Fibroblast of skin of left biceps (primary cell): ENCODE data around the gene FIG4.
"Not testable (repeated sequence)": the region's sequence is repeated elsewhere in the genome, so short reads cannot be mapped to it uniquely, and the experiment has no call there.

Source experiments
- DNase-seq, 2 experiments: peaks; one replicate each; pipeline ENCODE4 v3.0.0-alpha.2; 2013; ENCODE audit warnings: low read depth in 2 of 2

FIG4 gene

DNA sequence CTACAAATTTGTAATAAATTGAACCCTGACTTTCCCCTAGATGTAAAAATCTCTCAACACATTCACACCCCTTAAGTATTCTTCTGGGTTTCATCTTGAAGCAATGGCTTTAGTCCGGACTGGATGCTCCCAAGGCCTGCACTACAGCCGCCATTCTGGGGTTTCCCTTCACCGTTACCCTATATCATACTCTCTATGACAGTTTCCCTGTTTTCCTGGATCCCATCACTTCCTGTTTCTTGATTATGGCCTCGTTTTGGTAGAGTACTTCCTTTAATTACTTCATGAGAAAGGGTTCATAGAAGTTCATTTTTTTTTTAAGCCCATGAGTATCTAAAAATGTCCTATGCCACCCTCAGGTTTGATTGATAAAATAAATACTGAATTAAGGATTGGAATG is 11.7 kb downstream of the FIG4 start:
- DNase-seq = no peak

DNA sequence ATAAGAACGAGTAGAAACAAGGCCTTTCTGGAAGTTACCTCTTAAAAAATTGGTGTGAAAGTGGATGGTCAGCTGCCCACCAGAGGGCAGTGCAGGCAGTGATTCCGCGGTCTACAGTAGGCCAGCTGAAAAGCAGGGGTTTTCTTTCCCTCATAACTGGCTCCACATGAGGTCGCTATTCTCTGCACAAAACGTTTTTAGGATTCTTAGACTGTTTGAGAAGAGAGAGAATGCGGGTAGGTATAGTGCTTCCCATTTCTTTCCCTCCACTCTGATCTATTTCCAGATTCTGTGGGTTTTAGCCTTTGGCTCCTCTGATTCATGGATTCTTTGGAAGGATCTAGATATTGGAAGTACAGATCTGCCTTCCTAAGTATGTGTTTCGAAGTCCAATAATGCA is 14.2 kb downstream of the FIG4 start:
- DNase-seq = peak; percentile 67 to 70

DNA sequence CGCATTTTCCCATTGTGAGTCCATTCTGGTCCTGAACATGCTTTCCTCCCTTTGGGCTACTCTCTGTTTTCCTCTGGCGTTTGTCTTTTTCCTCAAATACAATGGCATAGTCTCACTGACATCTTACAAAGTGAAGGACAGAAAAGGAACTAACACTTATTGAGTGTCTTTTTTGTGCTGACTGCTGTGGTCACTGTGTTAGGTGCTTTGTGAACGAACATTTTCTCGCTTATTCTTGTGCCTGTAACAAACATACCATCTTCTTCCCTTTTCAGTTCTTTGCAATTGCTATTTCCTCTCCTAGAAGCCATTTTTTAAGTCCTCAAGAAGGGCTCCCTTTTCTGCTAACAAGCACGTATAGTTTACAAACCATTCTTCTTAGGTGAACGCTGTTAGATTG is 15.4 kb downstream of the FIG4 start:
- no peak for DNase-seq

DNA sequence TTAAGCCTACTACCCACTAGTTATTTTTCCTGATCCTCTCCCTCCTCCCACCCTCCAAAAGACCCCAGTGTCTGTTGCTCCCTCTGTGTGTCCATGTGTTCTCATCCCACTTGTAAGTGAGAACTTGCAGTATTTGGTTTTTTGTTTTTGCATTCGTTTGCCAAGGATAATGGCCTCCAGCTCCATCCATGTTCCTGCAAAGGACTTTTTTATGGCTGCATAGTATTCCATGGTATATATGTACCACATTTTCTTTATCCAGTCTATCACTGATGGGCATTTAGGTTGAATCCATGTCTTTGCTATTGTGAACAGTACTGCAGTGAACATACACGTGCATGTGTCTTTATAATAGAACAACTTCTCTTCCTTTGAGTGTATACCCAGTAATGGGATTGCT is 17.0 kb downstream of the FIG4 start:
- not testable (repeated sequence) for DNase-seq

DNA sequence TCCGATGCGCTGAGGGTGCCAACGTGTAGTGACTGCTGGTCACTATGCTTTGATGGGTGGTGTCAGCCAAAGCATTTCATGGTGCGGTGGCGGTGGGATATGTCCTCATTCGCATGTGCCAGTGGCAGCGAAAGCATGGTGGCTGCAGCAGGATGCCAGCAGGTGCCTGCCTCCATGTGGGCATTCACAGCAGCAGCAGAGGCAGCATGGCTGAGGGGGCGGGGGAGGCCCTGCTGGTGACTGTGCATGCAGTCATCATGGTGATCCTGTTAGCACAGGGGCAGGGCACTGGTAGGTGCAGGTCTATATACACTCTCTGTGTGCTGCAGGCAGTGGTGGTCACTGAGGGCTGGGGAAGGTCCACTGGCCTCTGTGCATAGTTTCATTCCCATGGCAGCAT is 22.0 kb downstream of the FIG4 start:
- DNase-seq = no peak

DNA sequence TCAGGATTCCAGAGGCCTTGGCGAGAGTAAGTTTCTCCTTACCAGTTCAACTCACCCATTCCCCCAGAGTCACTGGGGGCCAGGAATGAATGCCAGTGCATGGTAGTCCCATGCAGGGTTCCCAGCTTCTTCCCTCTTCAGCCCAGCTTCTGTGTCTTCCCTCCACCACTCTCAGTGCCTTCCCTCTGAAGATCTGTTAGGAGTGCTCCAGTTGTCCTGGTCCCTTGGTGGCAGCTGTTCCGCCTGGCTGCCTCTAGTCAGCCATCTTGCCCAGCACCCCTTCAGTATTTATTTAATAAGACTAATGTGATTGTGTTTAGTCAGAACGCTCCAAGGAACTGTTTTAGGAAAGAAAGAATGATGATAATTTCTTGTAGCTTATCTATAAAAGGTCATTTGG is 23.1 kb downstream of the FIG4 start:
- DNase-seq = no peak

DNA sequence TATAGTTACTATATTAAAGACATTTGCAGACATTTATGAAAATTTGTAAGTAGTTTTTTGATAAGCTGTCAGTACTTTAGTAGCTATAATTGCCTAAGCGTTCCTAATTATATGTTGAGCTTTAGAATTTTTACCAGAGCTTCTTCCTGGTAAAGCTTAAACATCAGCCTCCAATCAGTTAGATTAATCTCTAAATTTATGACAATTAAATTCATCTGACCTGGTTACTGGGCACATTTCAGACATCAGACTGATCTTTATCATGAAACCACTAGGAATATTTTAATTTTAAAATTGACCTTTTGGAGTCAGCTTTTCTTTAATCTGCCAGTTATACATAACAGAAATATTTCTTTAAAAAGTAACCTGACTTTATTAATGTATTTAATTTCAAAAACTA is 23.5 kb downstream of the FIG4 start:
- DNase-seq = no peak

DNA sequence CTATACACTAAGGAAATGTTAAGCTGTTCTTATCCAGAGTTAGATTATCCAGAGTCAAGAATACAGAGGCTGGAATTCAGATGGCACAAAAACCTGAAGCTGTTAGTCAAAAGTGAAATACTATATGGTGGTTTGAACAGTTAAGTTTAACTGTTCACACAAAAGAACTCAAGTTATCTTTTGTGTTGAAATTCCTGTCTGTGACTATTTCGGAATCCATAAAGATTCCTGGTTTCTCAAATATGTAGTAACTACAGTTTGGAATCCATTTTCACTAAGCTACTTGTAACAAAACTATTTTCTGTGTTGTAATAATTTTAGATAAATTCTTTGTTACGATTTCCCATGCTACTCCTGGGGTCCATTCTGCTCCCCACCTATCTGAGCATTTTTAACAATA is 24.5 kb downstream of the FIG4 start:
- DNase-seq = peak in 1 of 2 experiments; percentile 15

DNA sequence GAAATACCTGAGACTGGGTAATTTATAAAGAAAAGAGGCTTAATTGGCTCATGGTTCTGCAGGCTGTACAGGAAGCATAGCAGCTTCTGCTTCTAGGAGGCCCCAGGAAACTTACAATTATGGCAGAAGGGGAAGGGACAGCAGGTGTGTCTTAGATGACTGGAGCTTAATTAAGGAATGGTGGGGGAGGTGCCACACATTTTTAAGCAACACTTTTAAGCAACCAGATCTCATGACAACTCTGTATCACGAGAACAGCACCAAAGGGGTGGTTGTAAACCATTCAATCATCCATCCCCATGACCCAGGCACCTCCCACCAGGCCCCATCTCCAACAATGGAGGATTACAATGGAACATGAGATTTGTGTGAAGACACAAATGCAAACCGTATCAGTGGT is 26.9 kb downstream of the FIG4 start:
- no peak for DNase-seq

DNA sequence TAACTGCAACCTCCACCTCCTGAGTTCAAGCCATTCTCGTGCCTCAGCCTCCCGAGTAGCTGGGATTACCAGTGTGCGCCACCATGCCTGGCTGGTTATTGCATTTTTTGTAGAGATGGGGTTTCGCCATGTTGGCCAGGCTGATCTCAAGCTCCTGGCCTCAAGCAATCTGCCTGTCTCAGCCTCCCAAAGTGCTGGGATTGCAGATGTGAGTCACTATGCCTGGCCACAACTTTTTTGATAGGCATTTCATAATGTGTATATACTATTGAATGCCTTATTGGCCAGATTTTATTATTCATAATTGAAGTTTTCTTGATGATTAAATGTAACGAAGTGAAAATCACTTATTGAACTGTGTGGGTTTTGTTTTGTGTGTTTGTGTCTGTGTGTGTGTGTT is 27.9 kb downstream of the FIG4 start:
- no peak for DNase-seq

DNA sequence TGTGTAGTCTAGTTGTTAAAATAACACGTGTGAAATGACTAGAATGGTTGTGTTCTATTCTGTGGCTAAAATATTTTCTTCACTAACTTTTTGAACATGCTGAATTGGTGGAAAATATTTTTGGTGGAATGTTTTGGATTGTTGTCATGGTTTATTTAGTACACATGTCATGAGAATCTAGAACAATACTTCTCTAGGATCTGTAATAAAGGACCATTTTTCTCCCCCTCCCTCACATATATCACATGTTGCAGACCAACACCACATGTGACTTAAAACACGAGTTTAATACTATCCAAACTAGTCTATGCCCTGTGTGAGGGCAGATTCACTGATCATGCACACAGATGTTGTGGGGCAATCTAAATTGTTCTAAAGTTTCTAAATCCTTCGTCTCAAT is 29.2 kb downstream of the FIG4 start:
- DNase-seq = no peak

DNA sequence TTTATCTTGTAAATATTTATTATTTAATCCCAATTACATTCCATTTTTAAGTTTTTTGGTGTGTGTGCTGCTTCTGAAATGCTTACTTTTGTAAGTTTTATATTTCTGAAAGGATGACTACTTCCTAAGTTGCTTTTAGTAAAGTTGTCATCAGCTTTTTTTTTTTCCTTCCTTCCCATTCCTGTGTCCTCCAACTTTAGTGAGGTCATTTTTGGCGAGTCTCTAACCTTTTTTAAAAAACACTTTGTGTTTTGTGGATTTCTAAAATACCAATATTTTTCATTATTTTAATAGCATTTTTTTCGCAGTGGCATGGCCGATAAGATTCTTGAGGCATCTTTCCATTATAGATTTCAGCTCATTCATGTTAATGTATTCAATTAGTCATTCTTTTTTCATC is 30.9 kb downstream of the FIG4 start:
- no peak for DNase-seq

DNA sequence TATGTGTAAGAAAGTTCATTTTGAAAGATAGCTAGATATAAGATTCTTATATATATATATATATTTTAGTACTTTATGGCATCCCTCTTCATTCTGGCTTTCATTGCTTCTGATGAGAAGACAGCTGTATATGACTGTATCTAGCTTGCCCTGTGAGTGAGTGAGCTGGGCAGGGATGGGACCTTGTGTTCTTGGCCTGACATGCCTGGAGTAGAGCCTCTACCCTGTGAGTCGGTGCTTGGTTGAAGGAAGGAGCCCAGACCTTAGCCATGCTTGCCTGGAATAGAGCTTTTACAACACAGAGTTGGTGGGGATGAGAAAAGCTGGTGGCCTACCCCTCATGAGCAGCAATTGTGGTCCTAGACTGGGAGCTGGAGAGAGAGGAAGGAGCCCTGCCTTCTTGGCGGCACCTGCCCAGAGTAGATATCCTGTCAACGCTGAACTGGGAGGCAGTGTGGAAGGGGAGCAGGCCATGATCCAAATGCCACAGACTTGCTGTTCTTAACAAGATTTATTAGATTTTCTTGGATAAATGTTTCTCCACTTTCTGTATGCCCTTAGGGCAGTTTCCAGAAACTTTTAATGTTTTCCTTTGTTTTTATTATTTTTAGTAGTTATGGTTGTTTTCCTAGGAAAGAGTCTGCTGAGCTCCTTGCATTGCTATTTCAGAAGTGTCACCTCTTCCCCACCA is 31.6 kb downstream of the FIG4 start:
- DNase-seq = no peak

DNA sequence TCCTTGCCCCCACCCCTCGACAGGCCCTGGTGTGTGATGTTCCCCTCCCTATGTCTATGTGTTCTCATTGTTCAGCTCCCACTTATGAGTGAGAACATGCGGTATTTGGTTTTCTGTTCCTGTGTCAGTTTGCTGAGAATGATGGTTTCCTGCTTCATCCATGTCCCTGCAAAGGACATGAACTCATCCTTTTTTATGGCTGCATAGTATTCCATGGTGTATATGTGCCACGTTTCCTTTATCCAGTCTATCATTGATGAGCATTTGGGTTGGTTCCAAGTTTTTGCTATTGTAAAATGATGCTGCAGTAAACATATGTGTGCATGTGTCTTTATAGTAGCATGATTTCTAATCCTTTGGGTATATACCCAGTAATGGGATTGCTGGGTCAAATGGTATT is 34.2 kb downstream of the FIG4 start:
- not testable (repeated sequence) for DNase-seq

DNA sequence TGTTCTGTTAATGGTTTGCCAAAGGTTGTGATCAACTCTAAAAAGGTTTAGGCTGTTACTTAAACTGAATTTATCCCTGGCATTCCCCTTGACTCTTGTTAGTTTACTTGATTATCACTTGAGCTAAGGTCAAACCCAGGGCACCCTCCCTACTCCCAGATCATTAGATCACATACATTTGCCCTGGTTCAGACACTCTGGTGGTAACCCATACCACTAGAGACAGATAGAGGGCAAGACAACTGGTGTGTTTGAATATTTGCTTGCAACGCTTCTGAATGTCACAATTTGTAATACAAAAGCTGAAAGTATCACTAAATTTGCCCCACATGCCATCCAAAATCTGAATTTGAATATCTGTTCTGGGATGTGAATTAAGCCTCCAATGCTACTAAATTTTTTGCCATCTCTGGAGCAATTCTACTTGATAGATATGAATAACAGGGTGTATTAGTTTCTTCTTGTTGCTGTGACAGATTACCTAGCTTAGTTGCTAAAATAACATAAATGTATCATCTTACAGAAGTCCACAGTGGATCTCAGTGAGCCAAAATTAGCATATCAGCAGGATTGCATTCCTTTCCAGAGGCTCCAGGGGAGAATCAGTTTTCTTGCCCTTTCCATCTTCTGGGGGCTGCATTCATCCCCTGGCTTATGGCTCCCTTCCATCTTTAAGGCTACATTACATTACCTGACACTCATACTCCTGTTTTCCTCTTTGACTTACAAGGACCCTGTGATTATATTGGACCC is 45.4 kb downstream of the FIG4 start:
- DNase-seq = no peak

DNA sequence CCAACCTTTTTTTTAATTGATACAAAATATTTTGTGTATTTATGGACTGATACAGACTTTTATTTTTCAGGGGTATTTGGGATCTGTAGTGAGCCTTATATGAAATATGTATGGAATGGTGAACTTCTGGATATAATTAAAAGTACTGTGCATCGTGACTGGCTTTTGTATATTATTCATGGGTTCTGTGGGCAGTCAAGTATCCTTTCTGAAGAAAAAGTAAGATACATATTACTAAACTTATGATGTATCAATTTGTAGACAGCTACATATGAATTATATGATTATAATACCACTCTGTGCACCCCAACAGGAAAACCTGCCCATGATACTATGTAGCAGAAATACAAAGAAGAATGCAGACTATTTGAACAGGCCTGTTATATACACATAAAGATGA is 47.2 kb downstream of the FIG4 start:
- peak; percentile 58 for DNase-seq

DNA sequence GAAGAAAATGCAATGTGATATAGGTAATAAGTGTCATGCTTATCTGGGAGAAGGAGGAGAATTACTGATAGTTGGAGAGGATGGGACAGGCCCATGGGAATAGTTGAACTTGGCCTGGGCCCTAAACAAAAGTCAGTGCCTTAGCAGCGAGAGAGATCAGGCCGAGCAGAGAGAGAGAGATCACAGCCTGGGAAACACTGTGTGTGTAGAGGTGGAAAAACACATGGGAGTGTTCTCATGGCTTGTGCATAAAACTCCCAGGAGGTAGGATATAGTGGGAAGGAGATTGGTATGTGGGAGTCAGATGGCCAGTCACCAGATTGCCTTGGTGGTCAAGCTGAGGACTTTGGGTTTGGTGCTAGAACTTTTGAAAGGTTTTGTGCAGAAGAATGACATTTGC is 47.6 kb downstream of the FIG4 start:
- DNase-seq = no peak

DNA sequence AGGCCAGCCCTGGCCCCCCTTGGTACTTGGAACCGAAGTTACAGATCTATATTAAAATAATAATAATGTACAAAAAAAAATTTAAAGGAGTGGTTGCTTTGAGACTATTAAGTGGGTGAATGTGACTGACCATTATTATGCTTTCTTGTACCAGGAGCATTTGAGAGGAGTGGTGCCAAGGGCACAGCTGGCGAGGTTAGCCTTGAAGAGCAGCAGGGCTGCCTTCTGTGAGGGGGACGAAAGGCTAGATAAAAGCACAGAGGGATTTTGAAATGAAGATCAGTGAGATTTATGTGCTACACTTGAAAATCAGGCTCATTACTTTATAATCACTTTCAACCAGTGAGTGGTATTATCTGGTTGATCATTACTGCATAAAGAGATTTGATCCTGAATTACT is 48.6 kb downstream of the FIG4 start:
- DNase-seq = no peak

DNA sequence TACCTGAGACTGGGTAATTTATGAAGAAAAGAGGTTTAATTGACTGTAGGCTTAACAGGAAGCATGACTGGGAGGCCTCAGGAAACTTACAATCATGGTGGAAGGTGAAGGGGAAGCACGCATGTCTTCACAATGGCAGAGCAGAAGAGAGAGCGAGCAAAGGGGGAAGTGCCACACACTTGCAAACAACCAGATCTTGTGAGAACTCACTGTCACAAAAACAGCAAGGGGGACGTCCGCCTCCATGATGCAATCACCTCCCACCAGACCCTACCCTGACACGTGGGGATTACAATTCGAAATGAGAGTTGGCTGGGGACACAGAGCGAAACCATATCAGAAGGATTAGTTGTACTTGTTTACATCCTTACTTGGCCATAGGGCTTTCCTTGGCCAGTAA is 49.7 kb downstream of the FIG4 start:
- no peak for DNase-seq

DNA sequence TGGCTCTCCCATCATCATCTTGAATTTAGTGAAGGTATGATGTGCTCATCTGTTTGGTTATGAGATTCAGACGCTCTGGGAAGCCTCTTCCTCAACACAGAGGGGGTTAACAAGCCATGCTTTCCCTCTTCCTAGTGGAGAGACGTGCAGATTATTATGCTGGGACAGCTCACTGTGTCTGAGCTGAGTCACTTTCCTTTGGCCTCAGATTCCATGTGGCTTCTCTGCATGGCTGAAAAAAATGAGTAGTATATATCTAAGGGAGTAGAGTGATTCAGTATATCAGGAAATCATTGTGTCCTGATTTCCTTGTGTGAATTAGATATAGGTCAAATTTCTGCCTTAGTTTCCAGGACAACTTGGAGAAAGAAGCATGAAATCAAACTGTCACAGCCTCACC is 52.6 kb downstream of the FIG4 start:
- peak in 1 of 2 experiments; percentile 49 for DNase-seq

DNA sequence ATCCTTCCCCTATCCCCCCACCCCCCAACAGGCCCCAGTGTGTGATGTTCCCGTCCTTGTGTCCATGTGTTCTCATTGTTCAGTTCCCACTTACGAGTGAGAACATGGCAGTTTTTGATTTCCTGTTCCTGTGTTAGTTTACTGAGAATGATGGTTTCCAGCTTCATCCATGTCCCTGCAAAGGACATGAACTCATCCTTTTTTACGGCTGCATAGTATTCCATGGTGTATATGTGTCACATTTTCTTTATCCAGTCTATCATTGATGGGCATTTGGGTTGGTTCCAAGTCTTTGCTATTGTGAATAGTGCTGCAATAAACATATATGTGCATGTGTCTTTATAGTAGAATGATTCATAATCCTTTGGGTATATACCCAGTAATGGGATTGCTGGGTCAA is 53.7 kb downstream of the FIG4 start:
- DNase-seq = not testable (repeated sequence)

DNA sequence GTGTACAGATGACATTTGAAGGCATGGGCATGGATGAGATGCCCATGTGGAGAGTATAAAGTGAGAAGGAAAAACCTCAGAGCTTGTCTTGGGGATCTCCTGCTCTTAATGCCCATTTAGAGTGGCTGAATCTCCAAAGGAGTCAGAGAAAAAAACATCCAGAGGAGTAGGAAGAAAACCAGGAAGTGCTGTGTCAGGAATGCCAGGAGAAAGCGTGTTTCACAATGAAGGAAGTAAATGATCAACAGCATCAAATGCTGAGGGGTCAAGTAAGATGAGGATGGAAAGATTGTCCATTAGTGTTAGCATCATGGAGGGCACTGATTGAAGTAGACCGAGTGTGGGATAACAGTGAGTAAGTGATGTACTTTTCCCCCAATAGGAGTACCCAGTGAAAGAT is 56.1 kb downstream of the FIG4 start:
- DNase-seq = no peak

DNA sequence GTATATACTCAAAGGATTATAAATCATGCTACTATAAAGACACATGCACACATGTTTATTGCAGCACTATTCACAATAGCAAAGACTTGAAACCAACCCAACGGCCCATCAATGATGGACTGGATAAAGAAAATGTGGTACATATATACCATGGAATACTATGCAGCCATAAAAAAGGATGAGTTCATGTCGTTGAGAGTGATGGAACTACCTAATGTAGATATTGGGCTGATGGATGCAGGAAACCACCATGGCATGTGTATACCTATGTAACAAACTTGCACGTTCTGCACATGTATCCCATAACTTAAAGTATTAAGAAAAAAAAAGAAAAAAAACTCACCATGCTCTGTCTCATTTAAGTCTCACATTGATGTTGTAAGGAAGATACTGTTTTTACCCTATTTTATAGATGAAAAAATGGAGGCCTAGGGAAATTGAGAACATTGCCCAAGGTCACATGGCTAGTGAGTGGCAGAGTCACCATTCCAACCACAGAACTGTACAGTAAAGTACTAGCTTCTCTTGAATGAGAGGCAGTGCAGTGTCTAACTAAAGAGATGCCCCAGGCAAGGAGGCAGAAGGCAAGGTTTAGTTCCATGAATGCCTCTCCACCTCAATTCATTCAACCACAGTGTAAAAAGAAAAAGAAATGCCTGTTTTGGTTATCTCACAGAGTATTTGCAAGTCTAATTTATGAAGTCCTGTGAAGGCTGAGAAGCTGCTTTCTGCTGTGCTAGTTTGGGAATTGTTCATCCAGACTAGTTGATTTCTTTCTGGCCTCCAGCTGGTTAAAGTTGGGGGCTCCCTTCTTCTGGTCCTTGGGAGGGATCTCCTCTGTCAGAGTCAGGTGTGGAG is 68.2 kb downstream of the FIG4 start:
- DNase-seq = no peak
